ENCODE data around the gene UBE2O.

UBE2O gene

DNA sequence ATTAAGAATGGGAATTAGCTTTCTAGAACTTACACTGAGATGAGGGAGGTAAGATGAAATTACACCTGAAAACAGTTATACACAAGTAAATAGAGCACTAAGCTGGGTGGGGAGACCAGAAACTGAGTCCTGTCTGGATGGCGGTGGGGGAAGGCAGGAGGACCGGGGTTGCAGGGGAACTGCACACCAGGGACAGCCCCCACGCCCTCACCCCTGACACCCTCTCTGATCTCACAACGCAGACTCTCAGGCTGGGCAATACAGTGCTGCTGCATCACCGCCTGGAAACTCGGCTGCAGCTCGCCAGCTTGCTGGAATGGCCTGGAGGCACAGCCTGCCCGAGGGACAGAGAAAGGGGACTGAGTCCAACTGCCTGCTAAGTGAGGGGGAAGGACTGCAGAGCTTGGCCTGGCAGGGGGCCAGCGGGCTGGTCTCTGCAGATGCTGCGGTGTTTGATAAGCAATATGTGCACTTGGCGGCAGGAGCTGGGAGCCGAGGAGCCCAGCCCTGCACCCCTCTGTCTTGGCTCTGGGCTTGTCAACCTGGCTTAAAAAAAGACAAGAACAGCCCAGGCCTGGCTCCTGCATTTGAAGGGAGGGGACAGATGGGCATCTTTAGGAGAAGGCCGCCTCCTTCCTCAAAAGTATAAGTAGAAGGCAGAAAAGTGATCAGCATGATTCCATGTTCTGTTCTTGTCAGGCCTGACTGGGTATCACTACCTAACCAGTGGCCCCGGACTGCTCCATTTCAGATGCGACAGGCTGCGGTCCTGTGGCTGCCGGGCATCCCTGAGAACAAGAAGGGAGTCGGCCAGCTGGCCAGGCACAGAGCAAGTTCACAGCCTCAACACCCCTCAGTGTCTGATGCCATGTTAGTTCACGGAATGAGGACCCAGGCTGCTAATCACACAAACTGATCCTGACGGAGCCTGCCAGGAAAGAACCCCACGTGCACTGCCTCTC lies 38.3 kb downstream of the UBE2O start:
- DNase-seq (ENCODE audit: low read depth): peak; percentile 76

DNA sequence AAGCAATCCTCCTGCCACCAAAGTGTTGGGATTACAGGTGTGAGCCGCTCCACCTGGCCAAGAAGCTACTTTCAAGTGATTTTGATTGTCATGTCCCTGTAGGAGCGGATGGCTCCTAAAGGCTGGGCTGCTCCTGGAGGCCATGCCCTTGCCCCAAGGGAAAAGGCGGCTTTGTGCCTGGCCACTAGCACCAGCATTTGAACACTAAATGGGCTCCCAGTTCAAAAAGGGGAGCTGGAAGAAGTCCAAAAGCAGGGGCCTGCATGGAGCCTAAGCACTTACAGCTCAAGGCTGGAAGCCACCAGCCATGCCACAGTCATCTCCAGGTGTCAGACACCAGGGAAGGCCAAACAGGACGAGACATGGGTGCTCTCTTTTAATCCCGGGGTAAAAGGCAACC lies 41.7 kb downstream of the UBE2O start:
- no peak for DNase-seq (ENCODE audit: low read depth)

- DNase-seq (ENCODE audit: low read depth): no peak
Observed at GRCh38 chr17:76410328-76410965, 42.5 kb downstream of the UBE2O start.

GRCh38 chr17:76408037-76408849 lies 44.7 kb downstream of the UBE2O start:
- DNase-seq (ENCODE audit: low read depth): no peak

GRCh38 chr17:76407509-76407908 lies 45.4 kb downstream of the UBE2O start:
- no peak for DNase-seq (ENCODE audit: low read depth)

DNA sequence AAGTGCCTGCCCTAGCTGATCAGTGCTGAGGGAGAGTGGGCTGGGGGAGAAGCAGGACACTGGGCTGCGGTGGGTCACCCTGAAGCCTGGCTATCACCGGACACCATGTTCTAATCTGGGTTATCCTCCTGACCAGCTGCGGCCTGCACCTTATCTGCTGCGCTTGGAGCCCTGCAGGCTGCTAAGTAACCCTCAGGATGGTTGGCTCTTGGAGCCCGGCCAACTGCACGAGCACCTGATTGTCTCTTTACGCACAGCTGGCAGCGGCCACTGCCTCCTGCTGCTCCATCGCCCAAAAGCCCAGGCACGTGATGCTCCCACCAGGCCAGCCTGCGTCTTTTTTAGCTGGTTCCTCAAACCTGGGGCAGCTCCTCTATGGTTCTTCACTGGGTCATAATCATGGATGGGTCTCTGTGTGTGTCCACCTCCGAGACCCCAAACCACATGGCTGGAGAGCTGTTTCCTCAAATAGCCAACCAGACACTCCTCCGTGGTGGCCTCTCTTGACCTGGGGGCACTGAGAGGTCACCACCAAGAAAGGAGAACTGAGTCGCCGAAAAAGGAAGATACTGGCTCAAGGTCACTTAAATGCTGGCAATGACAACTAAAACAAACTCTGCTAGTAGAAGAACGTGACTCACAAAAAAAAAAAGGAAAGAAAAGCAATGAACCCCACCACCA lies 46.8 kb downstream of the UBE2O start:
- DNase-seq (ENCODE audit: low read depth): peak; percentile 95

DNA sequence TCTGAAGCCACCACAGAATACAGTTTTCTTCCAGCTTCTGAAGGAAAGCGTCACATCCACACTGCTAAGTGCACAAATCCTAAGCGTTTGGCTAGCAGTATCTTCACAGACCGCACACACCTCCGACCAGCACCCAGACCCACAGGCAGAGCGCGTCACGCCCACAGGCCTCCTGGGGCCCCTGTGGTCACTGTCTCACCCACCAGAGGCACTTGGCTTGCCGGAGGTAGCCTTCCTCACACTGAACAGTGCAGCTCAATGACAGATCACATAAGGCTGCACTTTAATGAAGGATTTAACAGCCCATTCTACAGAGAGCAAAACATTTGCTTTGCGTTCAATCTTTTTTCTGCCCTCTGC lies 47.4 kb downstream of the UBE2O start:
- DNase-seq (ENCODE audit: low read depth): no peak

GRCh38 chr17:76404976-76405563 lies 47.9 kb downstream of the UBE2O start:
- no peak for DNase-seq (ENCODE audit: low read depth)

- DNase-seq (ENCODE audit: low read depth): no peak
Observed at GRCh38 chr17:76404256-76404655, 48.7 kb downstream of the UBE2O start.

DNA sequence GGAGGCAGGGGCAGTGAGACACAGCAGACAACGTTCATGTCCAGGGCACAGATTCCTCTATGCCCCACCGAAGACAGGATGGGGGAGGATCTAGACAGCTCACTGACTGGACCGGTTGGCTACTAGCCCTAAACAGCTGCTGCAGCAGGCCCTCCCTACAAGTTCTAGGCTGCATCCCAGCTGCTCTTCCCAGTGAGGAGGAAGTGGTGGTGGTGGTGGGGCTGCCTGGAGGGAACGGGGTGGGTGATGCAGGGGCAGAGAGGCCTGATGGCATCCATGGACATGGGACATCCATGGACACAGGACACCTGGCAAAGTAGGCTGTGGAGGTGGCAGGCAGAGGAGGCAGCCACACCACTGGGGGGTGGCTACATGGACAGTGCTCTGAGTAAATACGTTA lies 50.2 kb downstream of the UBE2O start:
- no peak for DNase-seq (ENCODE audit: low read depth)

GRCh38 chr17:76399175-76400172 lies 53.5 kb downstream of the UBE2O start:
- no peak for DNase-seq (ENCODE audit: low read depth)

- DNase-seq (ENCODE audit: low read depth): no peak
Observed at GRCh38 chr17:76398523-76399174, 54.3 kb downstream of the UBE2O start.

- no peak for DNase-seq (ENCODE audit: low read depth)
Observed at GRCh38 chr17:76397687-76398522, 55.0 kb downstream of the UBE2O start.

DNA sequence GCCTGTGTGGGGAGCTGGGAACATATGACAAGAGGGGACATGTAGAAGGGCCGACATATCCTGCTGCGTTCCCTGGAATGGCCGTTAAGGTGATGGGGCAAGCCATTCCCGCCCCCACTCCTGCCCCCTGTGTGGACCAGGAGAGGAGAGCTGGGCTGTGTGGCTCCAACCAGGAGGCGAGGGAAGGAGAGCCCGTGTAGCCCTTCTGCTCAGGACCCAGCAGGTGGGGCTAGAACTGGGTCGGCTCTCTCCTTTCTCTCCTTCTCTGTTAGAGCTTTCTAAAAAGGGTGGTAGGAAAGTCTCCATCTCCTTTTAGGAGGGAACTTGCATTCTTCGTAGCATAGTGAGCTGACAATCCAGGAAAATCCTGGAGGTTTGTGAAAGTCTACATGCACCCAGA lies 55.8 kb downstream of the UBE2O start:
- no peak for DNase-seq (ENCODE audit: low read depth)

DNA sequence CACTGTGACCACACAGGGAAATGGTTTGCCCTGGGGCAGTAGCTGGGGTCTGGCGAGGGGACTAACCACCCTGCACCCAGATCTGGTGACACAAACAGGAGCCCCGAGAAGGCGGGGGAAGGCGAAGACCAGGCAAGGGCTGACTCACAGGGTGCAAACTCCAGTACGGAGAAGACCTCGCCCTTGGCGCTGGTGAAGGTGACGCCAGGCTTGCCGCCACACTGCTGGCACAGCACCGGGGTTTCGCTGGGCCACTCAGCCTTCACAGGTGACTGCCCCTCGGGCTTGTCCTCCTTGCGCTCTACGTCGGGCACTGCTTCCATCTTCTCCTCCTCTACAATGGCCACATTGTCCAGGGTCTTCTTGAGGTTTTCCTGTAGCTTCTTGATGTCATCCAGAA lies 57.0 kb downstream of the UBE2O start:
- no peak for DNase-seq (ENCODE audit: low read depth)

- no peak for DNase-seq (ENCODE audit: low read depth)
Observed at GRCh38 chr17:76394166-76394565, 58.8 kb downstream of the UBE2O start.

- no peak for DNase-seq (ENCODE audit: low read depth)
Observed at GRCh38 chr17:76391200-76391715, 61.7 kb downstream of the UBE2O start.

- no peak for DNase-seq (ENCODE audit: low read depth)
Observed at GRCh38 chr17:76390003-76390421, 62.9 kb downstream of the UBE2O start.

Data from CMK (cell line).